HG03280 (cell line): ENCODE data around the gene POLR2F.
A peak's percentile ranks its signal among the peaks of the same experiment; 100 is the strongest.

Experiments
- ATAC-seq: cut with Tn5 transposase; IDR thresholded peaks from one replicate; pipeline ENCODE4 v1.9.1; 2021; ENCODE audit warnings: mild to moderate bottlenecking, moderate library complexity; ENCODE audit not compliant: unreplicated experiment

The POLR2F gene

DNA sequence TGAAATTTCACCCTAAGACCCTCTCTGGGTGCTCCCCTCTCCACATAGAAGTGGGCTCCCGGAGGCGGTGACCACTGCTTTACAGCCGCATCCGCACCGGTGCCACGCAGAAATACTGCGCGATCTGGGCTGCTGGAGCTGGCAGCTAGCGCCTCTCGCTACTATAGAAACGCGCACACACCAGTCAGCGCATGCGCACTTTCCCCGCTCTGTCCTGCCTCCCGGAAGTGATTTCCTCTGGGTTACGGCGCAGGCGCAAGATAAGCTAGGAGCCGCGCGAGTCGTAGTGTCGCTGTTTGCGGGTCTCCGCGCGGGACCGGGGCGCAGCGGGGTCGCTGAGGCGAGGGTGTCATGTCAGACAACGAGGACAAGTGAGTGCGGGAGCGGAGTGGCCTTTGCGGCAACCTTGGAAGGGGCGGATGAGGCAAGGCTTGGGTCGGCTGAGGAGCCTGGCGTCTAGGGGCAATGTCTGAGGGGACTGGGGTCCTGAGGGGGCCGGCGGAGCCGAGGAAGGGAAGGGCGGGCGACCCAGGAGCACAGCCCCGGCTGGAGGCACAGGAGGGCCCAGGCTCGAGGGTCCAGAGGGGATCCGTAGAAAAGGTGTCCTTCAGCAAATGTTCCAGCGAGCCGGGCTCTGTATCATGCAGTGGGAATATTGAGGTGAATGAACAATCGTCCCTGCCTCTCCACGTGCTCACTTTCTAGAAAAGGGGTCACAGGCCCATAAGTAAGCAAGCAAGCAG lies at the start of gene POLR2F, which contains the start of gene C22orf23:
TSS of gene POLR2F (plus strand) at position 263 of the 743 bp plus-strand sequence. CDS start at position 352, 89 bp downstream.
TSS of gene C22orf23 (minus strand) at position 165 of the 743 bp plus-strand sequence. CDS start 452 bp downstream, outside the sequence.
- peak; percentile 86 for ATAC-seq

GRCh38 chr22:37904572-37905533 lies 48.6 kb upstream of the POLR2F start:
- no peak for ATAC-seq

- peak; percentile 84 for ATAC-seq
These were observed 47.8 kb upstream of the POLR2F start, which contains the start of gene MICALL1 for GRCh38 chr22:37905534-37906363. Gene MICALL1 (plus strand): TSS chr22:37906297. CDS start chr22:37906423, 126 bp downstream.

DNA sequence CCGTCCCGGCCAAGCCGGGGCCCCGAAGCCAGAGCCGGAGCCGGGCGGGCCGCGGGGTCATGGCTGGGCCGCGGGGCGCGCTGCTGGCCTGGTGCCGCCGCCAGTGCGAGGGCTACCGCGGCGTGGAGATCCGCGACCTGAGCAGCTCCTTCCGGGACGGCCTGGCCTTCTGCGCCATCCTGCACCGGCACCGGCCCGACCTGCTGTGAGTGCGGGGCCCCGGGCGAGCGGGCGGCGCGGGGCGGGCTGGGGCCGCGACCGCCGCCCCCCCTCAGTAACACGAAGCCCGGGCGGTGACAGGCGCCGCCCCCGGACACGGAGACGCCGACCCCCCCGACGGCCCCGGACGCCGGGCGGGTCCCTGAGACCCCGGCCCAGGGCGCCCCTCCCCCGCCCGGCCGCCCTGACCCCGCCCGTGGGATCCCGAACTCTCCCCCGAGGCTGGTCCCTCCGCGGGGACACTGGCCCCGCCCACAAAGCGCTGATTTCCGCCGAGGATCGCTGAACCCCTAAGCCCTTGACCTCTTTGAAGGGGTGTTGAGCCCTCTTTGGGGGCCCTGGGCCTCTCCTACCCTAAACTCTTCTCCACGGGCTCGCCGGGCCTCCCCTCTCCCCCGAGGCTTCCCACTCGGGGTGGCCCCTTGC lies 47.0 kb upstream of the POLR2F start:
- ATAC-seq = peak; percentile 27

GRCh38 chr22:37907036-37907954 lies 46.2 kb upstream of the POLR2F start:
- ATAC-seq = no peak

DNA sequence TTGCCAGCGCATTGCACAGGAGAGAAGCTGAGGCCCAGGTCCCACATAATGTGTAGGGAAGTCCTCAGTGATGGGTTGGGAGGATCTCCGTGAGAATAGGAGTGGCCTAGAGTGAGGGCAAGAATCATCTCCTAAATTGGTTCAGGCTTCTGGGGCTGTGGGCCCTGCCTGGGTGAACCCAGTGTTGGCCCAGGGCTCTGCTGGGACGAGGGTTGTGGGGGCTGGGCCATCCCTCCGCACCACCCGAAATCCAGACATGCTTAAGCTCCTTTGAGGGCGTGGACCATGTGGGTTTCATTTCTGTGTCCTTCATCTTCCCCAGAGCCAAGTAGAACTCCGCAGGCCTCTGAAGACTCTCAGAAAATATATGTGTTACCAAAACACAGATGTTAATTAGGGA lies 43.7 kb upstream of the POLR2F start:
- no peak for ATAC-seq

DNA sequence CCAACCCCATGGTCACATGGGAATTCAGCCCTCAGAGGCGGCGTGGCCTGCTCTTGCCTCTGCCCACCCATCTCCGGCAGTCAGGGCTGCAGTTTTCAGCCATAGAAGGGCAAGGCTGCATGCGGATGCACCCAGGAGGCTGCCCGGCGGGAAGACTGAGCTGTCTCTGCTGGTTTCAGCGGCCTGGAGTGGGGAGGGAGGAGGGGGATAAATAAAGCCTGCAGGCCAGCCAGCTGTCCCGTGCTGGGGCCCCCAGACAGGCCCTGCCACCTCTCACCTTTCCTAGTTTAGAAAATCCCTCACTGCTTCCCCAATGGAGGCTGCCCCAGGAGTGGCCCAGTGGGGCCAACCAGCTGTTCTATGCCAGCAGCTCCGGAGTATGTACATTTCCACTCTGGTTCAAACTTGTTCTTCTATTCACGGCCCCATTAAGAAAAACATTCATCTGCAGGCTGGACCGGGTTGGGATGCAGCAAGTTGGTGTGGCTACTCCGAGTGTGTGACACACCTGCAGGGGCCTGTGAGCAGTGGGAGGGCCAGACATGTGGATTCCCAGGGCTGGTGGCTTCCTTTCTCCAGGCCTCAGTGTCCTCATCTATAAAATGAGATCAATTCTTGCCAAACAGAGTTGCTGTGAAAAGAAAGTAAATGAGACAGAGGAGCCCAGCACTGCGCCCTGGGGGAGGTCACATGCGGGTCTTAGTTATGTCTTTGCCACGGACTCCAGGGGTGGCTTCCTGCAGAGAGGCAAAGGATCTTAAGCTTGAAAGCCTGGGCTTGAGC lies 42.4 kb upstream of the POLR2F start:
- no peak for ATAC-seq

GRCh38 chr22:37911697-37912096 lies 41.8 kb upstream of the POLR2F start:
- no peak for ATAC-seq

DNA sequence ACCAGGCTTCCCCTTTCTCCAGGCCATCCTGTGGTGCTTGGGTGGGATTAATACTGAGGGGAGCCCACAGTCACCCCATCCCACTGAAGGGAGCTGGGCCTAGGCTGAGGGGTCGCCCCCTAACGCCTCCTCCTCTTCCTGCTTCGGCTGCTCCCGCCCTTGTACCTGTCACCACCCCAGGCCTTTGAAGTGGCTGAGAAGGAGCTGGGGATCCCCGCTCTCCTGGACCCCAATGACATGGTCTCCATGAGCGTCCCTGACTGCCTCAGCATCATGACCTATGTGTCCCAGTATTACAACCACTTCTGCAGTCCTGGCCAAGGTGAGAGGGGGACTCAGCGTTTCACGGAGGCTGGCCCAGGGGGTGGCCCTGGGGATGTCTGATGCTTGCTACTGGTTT lies 41.3 kb upstream of the POLR2F start:
- ATAC-seq = no peak

- ATAC-seq = no peak
These were observed 40.2 kb upstream of the POLR2F start for GRCh38 chr22:37913233-37913721.

- no peak for ATAC-seq
These were observed 37.2 kb upstream of the POLR2F start for GRCh38 chr22:37916311-37916710.

DNA sequence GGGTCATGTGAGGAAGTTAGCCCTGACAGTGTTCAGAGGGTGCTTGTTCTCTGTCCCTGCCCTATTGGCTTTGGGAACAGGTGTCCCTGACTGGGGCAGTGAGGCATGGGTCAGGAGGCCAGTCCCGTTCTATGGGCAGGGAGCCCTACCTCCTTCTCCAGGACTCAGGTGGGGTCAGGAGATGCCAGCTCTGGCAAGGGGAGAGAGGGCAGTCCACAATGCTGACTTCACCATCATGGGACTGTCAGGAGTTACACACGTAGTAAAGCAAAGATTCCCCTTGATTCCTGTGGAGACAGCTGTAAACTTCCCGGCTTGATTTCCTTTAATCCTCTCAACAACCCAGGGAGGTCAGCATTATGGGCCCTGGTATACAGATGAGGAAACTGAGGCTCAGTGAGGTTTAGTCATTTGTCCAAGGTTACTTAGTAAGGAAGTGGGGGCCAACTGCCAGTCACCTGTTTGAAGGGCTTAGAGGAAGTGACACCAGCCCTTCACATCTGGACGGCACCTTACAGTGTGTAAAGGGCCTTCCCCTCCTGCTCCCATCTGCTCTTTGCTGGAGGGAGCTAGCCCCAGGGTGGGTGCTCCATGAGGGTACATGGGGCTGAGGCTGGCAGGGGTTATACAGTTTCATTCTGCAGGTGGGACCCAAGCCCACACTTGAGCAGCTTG lies 35.5 kb upstream of the POLR2F start:
- no peak for ATAC-seq

DNA sequence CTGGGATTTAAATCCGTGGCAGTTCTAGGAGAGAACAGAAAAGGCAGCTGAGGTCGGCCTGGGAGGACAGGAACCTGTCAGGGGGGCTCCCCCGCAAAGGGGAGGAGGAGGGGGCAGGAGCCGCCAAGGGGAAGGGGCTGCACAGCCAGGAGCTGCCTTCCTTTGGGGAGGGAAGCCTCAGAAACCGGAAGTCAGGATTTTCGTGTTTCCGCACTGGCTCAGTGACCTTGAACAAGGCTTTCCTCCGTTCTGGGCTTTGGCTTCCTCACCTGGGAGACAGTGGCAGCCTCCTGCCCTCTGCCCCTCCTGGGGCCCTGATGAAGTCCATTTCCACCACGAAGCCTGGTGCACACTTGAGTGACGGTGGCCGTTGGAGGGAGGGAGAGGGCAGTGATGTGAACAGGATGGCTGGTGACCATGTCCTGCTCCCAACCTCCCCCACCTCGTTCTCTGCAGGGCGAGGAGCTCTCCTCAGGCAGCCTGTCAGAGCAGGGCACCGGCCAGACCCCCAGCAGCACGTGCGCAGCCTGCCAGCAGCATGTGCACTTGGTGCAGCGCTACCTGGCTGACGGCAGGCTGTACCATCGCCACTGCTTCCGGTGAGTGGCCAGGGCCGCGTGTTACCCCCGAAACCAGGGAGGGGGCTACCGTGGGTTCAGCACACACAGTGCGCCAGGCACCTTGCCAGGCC lies 34.8 kb upstream of the POLR2F start:
- no peak for ATAC-seq

- no peak for ATAC-seq
These were observed 33.4 kb upstream of the POLR2F start for GRCh38 chr22:37920126-37920525.

GRCh38 chr22:37922191-37922590 lies 31.3 kb upstream of the POLR2F start:
- no peak for ATAC-seq

- ATAC-seq = no peak
These were observed 29.6 kb upstream of the POLR2F start for GRCh38 chr22:37923927-37924326.
